ENCODE measurements around the gene IFRD1. TPM values are rescaled to one million over a fixed set of nuclear protein-coding genes. Genes with fewer than 3 reads are reported as not detected.
A peak's percentile ranks its signal among the peaks of the same experiment; 100 is the strongest.
"Not testable (repeated sequence)": the region's sequence is repeated elsewhere in the genome, so short reads cannot be mapped to it uniquely, and the experiment has no call there.

Gene IFRD1
- total RNA-seq, 2 experiments from 2014 or later: 40.3 to 48.9 TPM

- DNase-seq: no peak
- POLR2A ChIA-PET: no interaction called here
- Mint-ChIP-seq H3K9me3 (ENCODE audit: low read depth) (no peaks in the 10 kb centered on the region), H3K4me3 (no peak overlapping the region), H3K36me3 (ENCODE audit: low read depth) (no peaks in the 10 kb centered on the region), H3K27me3 (peaks cover 5% of the 10 kb centered on the region), H3K27ac (no peak overlapping the region), H3K4me1 (peaks cover 13% of the 10 kb centered on the region)
- CTCF ChIA-PET: no interaction called here
- no peak for ATAC-seq
- intact Hi-C loops (cut with DNase I, micrococcal nuclease): no loop called here
These were observed 58.1 kb downstream of the IFRD1 start for GRCh38 chr7:112508404-112508803.

GRCh38 chr7:112509402-112509801 is 59.1 kb downstream of the IFRD1 start:
- Mint-ChIP-seq H3K4me1 (peaks cover 13% of the 10 kb centered on the region), H3K27ac (no peak overlapping the region), H3K36me3 (ENCODE audit: low read depth) (no peaks in the 10 kb centered on the region), H3K27me3 (peaks cover 5% of the 10 kb centered on the region), H3K4me3 (no peak overlapping the region), H3K9me3 (ENCODE audit: low read depth) (no peaks in the 10 kb centered on the region)
- CTCF ChIA-PET: interaction anchor here (0.7 kb wide), 1 partner anchor 58 kb away, joined by 3 read pairs; no protein-coding TSS in a partner anchor
- DNase-seq: no peak
- POLR2A ChIA-PET: no interaction called here
- intact Hi-C loops (cut with DNase I, micrococcal nuclease): no loop called here
- no peak for ATAC-seq

- peaks cover 5% of the 10 kb centered on the region for H3K27me3 Mint-ChIP-seq
- peak; percentile 85 for ATAC-seq
- CTCF ChIA-PET: interaction anchor here (0.7 to 1.2 kb wide), 2 partner anchors 59 to 387 kb away, joined by 3 read pairs; no protein-coding TSS in a partner anchor
- DNase-seq: peak; percentile 27
- peaks cover 13% of the 10 kb centered on the region for H3K4me1 Mint-ChIP-seq
- H3K27ac Mint-ChIP-seq: peak overlapping the region; percentile 3
- no peaks in the 10 kb centered on the region for H3K9me3 Mint-ChIP-seq (ENCODE audit: low read depth)
- H3K36me3 Mint-ChIP-seq (ENCODE audit: low read depth): no peaks in the 10 kb centered on the region
- no peak overlapping the region for H3K4me3 Mint-ChIP-seq
- intact Hi-C loops (cut with DNase I, micrococcal nuclease): no loop called here
- POLR2A ChIA-PET: no interaction called here
These were observed 59.9 kb downstream of the IFRD1 start for GRCh38 chr7:112510001-112510742.

GRCh38 chr7:112510743-112511110 is 60.5 kb downstream of the IFRD1 start:
- Mint-ChIP-seq H3K27me3 (peaks cover 10% of the 10 kb centered on the region), H3K27ac (no peak overlapping the region), H3K4me3 (no peak overlapping the region), H3K9me3 (ENCODE audit: low read depth) (no peaks in the 10 kb centered on the region), H3K36me3 (ENCODE audit: low read depth) (no peaks in the 10 kb centered on the region), H3K4me1 (peaks cover 13% of the 10 kb centered on the region)
- POLR2A ChIA-PET: no interaction called here
- ATAC-seq (no peak), DNase-seq (no peak)
- CTCF ChIA-PET: interaction anchor here (1.2 kb wide), 1 partner anchor 386 kb away, joined by 3 read pairs; no protein-coding TSS in a partner anchor
- intact Hi-C loops (cut with DNase I, micrococcal nuclease): no loop called here

- Mint-ChIP-seq H3K27me3 (peaks cover 7% of the 10 kb centered on the region), H3K9me3 (ENCODE audit: low read depth) (no peaks in the 10 kb centered on the region), H3K4me3 (no peak overlapping the region), H3K36me3 (ENCODE audit: low read depth) (no peaks in the 10 kb centered on the region), H3K4me1 (peaks cover 13% of the 10 kb centered on the region), H3K27ac (no peak overlapping the region)
- no peak for ATAC-seq
- no peak for DNase-seq
- ChIA-PET CTCF (no interaction called here), POLR2A (no interaction called here)
- intact Hi-C loops (cut with DNase I, micrococcal nuclease): no loop called here
These were observed 61.4 kb downstream of the IFRD1 start for GRCh38 chr7:112511451-112512202.

GRCh38 chr7:112512451-112513210 is 62.4 kb downstream of the IFRD1 start:
- Mint-ChIP-seq H3K4me3 (no peak overlapping the region), H3K9me3 (ENCODE audit: low read depth) (no peaks in the 10 kb centered on the region), H3K27me3 (peaks cover 13% of the 10 kb centered on the region), H3K36me3 (ENCODE audit: low read depth) (no peaks in the 10 kb centered on the region), H3K4me1 (peaks cover 13% of the 10 kb centered on the region), H3K27ac (no peak overlapping the region)
- intact Hi-C loops (cut with DNase I, micrococcal nuclease): no loop called here
- DNase-seq: no peak
- ChIA-PET CTCF (no interaction called here), POLR2A (no interaction called here)
- no peak for ATAC-seq

GRCh38 chr7:112515989-112516388 is 65.7 kb downstream of the IFRD1 start:
- DNase-seq: no peak
- H3K27ac Mint-ChIP-seq: no peak overlapping the region
- no peaks in the 10 kb centered on the region for H3K9me3 Mint-ChIP-seq (ENCODE audit: low read depth)

GRCh38 chr7:112516418-112516817 is 66.2 kb downstream of the IFRD1 start:
- peaks cover 25% of the 10 kb centered on the region for H3K27me3 Mint-ChIP-seq
- H3K9me3 Mint-ChIP-seq (ENCODE audit: low read depth); ATAC-seq; H3K36me3 Mint-ChIP-seq (ENCODE audit: low read depth); intact Hi-C loops (cut with DNase I, micrococcal nuclease); H3K4me1 Mint-ChIP-seq; H3K4me3 Mint-ChIP-seq; POLR2A ChIA-PET; DNase-seq; CTCF ChIA-PET; H3K27ac Mint-ChIP-seq: not testable (repeated sequence)

More at GRCh38 chr7:112515989-112516388, 65.7 kb downstream of the IFRD1 start:
- no peaks in the 10 kb centered on the region for H3K4me1 Mint-ChIP-seq
- ChIA-PET CTCF (interaction anchor here (0.8 kb wide), 1 partner anchor 90 kb away, joined by 3 read pairs; no protein-coding TSS in a partner anchor), POLR2A (no interaction called here)
- no peak for ATAC-seq
- H3K36me3 Mint-ChIP-seq (ENCODE audit: low read depth): no peaks in the 10 kb centered on the region
- peaks cover 24% of the 10 kb centered on the region for H3K27me3 Mint-ChIP-seq
- no peak overlapping the region for H3K4me3 Mint-ChIP-seq
- intact Hi-C loops (cut with DNase I, micrococcal nuclease): no loop called here

GRCh38 chr7:112517487-112517886 is 67.2 kb downstream of the IFRD1 start:
- Mint-ChIP-seq H3K27ac (no peak overlapping the region), H3K9me3 (ENCODE audit: low read depth) (no peaks in the 10 kb centered on the region), H3K4me1 (no peaks in the 10 kb centered on the region), H3K36me3 (ENCODE audit: low read depth) (no peaks in the 10 kb centered on the region), H3K27me3 (peaks cover 26% of the 10 kb centered on the region), H3K4me3 (no peak overlapping the region)
- ChIA-PET CTCF (no interaction called here), POLR2A (no interaction called here)
- ATAC-seq (no peak), DNase-seq (no peak)
- intact Hi-C loops (cut with DNase I, micrococcal nuclease): no loop called here

- intact Hi-C loops (cut with DNase I, micrococcal nuclease): no loop called here
These were observed 70.5 kb downstream of the IFRD1 start for GRCh38 chr7:112520787-112521186.

GRCh38 chr7:112521942-112522341 is 71.7 kb downstream of the IFRD1 start:
- H3K9me3 Mint-ChIP-seq (ENCODE audit: low read depth): no peaks in the 10 kb centered on the region
- no peaks in the 10 kb centered on the region for H3K36me3 Mint-ChIP-seq (ENCODE audit: low read depth)
- H3K4me3 Mint-ChIP-seq: no peak overlapping the region
- CTCF ChIA-PET: no interaction called here
- no peak overlapping the region for H3K27ac Mint-ChIP-seq
- H3K4me1 Mint-ChIP-seq: no peaks in the 10 kb centered on the region
- intact Hi-C loops (cut with DNase I, micrococcal nuclease): no loop called here
- POLR2A ChIA-PET: no interaction called here
- ATAC-seq (no peak), DNase-seq (no peak)
- H3K27me3 Mint-ChIP-seq: peaks cover 23% of the 10 kb centered on the region

More at GRCh38 chr7:112520787-112521186, 70.5 kb downstream of the IFRD1 start:
- POLR2A ChIA-PET: no interaction called here
- no peaks in the 10 kb centered on the region for H3K4me1 Mint-ChIP-seq
- H3K27ac Mint-ChIP-seq: no peak overlapping the region
- ATAC-seq: no peak
- no peak for DNase-seq
- CTCF ChIA-PET: no interaction called here
- H3K4me3 Mint-ChIP-seq: no peak overlapping the region
- no peaks in the 10 kb centered on the region for H3K36me3 Mint-ChIP-seq (ENCODE audit: low read depth)
- no peaks in the 10 kb centered on the region for H3K9me3 Mint-ChIP-seq (ENCODE audit: low read depth)
- H3K27me3 Mint-ChIP-seq: peaks cover 23% of the 10 kb centered on the region
